ENCODE results near the gene KCNMB2. TPM values are rescaled to one million over a fixed set of nuclear protein-coding genes. Genes with fewer than 3 reads are reported as not detected.

Gene KCNMB2
- total RNA-seq, 3 donors from 2014 or later = 0.19 to 1.3 TPM; not detected in 1

- TF ChIP-seq CTCF (IDR thresholded peaks at IDR 0.05) = no peak
- no peak overlapping the region for H3K4me3 ChIP-seq
- no peaks in the 10 kb centered on the region for H3K36me3 ChIP-seq (ENCODE audit: low read depth)
Measured at GRCh38 chr3:178624276-178624675, 88.0 kb downstream of the KCNMB2 start.

GRCh38 chr3:178625053-178625600, 88.9 kb downstream of the KCNMB2 start:
- no peak for ATAC-seq

More at GRCh38 chr3:178624276-178624675, 88.0 kb downstream of the KCNMB2 start:
- intact Hi-C loops (cut with DNase I, micrococcal nuclease) = no loop called here
- ATAC-seq (no peak), DNase-seq (no peak)
- no peaks in the 10 kb centered on the region for H3K4me1 ChIP-seq (ENCODE audit: low read depth)
- H3K9me3 ChIP-seq = no peaks in the 10 kb centered on the region

GRCh38 chr3:178628037-178628436, 91.8 kb downstream of the KCNMB2 start:
- Histone ChIP-seq H3K4me3 (no peak overlapping the region), H3K9me3 (no peaks in the 10 kb centered on the region), H3K4me1 (ENCODE audit: low read depth) (no peaks in the 10 kb centered on the region), H3K36me3 (ENCODE audit: low read depth) (no peaks in the 10 kb centered on the region)
- no peak for TF ChIP-seq CTCF (IDR thresholded peaks at IDR 0.05)
- intact Hi-C loops (cut with DNase I, micrococcal nuclease) = no loop called here
- no peak for DNase-seq
- ATAC-seq = no peak

More at GRCh38 chr3:178625053-178625600, 88.9 kb downstream of the KCNMB2 start:
- Histone ChIP-seq H3K4me3 (no peak overlapping the region), H3K4me1 (ENCODE audit: low read depth) (no peaks in the 10 kb centered on the region), H3K9me3 (no peaks in the 10 kb centered on the region), H3K36me3 (ENCODE audit: low read depth) (no peaks in the 10 kb centered on the region)
- intact Hi-C loops (cut with DNase I, micrococcal nuclease) = no loop called here
- TF ChIP-seq CTCF (IDR thresholded peaks at IDR 0.05) = no peak
- DNase-seq = no peak

GRCh38 chr3:178629430-178630178, 93.4 kb downstream of the KCNMB2 start:
- TF ChIP-seq CTCF (IDR thresholded peaks at IDR 0.05) = no peak
- no peaks in the 10 kb centered on the region for H3K36me3 ChIP-seq (ENCODE audit: low read depth)
- intact Hi-C loops (cut with DNase I, micrococcal nuclease) = no loop called here
- no peak for ATAC-seq
- DNase-seq = no peak
- H3K9me3 ChIP-seq = peaks cover 6% of the 10 kb centered on the region
- no peaks in the 10 kb centered on the region for H3K4me1 ChIP-seq (ENCODE audit: low read depth)
- H3K4me3 ChIP-seq = no peak overlapping the region

- H3K4me3 ChIP-seq = no peak overlapping the region
- H3K9me3 ChIP-seq = peaks cover 6% of the 10 kb centered on the region
- no peak for ATAC-seq
- H3K36me3 ChIP-seq (ENCODE audit: low read depth) = no peaks in the 10 kb centered on the region
- DNase-seq = no peak
- H3K4me1 ChIP-seq (ENCODE audit: low read depth) = no peaks in the 10 kb centered on the region
- intact Hi-C loops (cut with DNase I, micrococcal nuclease) = no loop called here
- no peak for TF ChIP-seq CTCF (IDR thresholded peaks at IDR 0.05)
Measured at GRCh38 chr3:178631950-178632349, 95.7 kb downstream of the KCNMB2 start.
